Fibroblast of upper back skin (primary cell): ENCODE measurements around the gene ATG13.

Source experiments
- DNase-seq: peaks from one replicate; pipeline ENCODE4 v3.0.0-alpha.2; 2013

Gene ATG13

DNA sequence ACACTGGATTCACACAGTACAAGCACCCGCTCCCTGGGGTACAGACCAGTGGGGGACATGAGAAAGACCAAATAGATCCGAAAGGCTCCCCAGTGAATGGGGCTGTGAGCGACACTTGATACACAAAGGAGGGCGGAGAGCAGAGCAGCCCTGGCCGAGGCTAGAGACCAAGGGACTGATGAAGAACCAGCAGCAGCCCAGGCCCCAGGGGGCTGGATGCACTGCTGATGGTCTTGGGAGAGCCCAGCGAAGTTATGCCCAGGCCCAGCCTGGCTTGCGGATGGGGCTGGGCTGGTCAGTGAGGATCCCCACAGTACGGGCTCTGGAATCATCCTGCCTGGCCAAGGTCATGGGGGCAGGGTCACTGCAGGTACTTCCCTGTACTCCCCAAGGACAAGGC lies 59.8 kb downstream of the ATG13 start:
- no peak for DNase-seq

DNA sequence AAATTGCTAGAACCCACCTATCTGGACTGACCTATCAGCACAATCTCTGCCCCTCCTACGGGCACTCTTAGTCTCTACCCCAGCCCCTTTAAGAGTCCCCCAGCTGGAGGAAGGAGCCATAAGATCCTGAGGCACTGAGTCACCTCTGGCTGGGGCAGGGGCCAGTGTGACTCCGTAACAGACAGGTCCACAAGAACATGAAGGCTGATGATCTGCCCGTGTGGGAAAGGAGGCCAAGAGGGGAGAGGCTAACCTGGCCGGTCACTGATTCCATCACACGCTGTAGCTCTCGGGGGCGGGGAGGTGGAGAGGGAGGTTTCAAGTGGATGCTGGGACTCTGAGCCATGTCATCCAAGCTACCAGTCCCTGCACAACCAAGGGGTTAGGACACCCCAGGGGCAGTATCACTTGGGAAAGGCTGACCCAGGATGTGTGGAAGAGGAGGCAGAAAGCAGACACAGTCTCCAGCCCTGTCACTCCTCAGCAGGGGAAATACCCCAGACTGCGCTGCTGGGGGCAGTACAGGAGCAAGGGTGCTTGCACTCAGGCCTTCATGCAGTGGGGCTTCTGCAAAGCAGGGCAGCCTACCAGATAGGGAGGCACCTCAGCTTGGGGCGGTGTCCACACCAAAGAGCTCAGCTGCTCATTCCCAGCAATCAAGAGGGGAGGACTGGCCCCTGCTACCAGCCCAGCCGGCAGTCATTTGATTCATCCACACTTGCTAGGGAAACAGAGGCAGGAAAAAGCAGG lies 60.8 kb downstream of the ATG13 start:
- DNase-seq: no peak

DNA sequence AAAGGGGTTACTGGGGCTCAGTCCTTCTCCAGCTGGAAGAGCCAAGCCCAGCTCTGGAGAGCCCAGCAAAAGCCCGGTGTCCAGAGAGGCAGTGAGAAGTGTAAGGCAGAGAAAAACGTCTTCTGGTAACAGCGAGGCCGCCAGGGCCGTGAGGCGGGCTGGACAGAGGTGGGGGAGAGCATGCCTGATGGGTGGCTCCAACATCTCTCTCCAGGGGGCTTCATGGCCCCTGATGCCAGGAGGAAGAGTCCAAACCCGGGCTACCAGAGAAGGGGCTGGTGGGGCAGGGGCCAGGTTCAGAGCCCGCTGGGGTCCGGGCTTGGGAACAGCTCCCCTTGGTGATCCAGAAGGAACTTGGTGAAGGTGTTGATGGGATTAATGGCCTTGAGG lies 61.4 kb downstream of the ATG13 start:
- DNase-seq: no peak

GRCh38 chr11:46679241-46680163 lies 62.1 kb downstream of the ATG13 start:
- no peak for DNase-seq

DNA sequence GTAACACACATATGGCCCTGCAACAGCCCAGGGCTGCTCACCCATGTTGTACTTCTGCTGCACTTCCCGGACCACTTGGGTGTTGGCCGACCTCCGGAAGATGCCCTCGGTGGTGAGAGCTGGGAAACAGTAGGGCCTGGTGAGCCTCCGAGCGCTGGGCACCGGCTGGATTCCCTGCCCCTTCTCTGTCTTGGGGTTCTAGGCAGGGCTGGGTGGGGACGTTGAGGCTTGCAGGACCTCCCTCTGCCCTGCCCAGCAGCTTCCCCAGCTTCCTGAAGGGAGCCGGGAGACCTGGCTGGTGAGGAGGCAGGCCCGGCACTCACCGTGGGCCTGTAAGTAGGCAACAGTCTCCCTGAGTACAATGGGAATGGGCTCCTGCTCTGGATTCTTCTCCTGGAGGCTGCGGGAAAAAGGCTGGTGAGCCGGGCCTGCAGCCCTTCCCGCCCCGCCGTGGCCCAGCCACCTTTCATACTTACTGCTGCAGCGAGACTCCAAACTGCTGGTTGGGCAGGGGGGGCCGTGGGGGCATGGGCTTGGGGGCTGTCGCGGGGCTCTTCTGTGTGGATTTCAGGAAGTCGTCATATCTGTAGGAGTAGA lies 62.9 kb downstream of the ATG13 start:
- DNase-seq: no peak

- DNase-seq: no peak
Observed at GRCh38 chr11:46680815-46681214, 63.5 kb downstream of the ATG13 start.

- no peak for DNase-seq
Observed at GRCh38 chr11:46681814-46682213, 64.5 kb downstream of the ATG13 start.

DNA sequence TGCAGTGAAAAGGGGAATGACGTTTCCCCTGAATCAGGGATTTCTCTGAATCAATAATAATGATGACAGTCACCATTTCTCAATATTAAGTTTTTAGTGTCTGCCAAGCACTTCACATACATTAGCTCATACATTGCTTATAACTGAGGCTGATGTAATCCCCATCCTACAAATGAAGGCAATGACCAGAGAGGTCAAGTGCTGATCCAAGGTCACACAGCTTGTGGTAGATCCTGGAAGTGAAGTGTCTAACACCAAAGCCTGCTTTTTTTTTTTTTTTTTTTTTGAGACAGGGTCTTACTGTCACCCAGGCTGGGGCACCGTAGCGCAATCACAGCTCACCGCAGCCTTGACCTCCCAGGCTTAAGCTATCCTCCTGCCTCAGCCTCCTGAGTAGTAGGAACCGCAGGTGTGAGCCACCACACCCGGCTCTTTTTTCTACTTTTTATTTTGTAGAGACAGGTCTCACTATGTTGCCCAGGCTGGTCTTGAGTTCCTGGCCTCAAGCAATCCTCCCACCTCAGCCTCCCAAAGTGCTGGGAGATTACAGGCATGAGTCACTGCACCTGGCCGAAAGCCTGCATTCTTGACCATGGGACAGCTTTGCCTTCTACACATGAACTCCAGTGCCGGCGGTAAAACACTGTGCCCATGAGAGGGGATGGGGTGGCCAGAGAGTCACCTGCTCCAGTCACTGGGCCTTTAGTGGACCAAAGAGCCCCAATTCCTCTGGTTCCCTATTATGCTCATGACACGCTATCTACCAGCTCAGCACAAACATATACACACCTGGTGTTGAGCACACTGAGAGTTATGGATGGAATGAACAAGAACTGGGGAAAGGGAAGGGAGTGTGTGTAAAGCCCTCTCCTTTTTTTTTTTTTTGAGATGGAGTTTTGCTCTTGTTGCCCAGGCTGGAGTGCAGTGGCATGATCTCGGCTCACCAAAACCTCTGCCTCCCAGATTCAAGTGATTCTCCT lies 65.7 kb downstream of the ATG13 start:
- DNase-seq: no peak

GRCh38 chr11:46684367-46684766 lies 67.0 kb downstream of the ATG13 start:
- DNase-seq: no peak

- DNase-seq: peak; percentile 59
Observed at GRCh38 chr11:46686886-46687795, 69.8 kb downstream of the ATG13 start.

DNA sequence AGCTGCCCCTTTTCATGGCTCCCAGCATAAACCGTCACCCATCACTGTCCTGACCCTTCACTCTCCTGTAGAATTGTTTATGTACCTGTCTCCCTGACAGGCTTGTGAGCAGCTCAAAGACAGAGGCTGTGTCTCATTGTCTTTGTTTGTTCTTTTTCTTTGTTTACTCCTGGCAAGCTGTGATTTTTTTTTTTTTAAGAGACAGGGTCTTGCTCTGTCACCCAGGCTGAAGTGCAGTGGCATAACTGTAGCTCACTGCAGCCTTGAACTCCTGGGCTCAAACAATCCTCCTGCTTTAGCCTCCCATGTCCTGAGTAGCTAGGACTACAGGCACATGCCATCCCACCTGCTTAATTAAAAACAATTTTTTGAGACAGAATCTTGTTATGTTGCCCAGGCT lies 73.3 kb downstream of the ATG13 start:
- no peak for DNase-seq

DNA sequence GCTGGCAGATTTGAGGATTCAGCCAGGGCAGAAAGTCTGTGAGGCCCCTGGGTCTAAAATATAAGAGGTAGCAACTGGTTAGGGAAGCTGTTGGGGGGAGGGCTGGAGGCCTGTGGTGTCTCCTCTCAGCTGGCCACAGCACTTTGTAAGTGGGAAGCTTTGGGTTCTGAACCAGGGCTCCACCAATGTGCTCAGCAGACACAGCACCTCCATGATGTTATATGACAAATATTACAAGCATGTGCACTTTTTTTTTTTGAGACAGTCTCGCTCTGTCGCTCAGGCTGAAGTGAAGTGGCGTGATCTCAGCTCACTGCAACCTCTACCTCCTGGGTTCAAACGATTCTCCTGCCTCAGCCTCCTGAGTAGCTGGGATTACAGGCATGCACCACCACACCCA lies 75.1 kb downstream of the ATG13 start:
- DNase-seq: peak; percentile 44

DNA sequence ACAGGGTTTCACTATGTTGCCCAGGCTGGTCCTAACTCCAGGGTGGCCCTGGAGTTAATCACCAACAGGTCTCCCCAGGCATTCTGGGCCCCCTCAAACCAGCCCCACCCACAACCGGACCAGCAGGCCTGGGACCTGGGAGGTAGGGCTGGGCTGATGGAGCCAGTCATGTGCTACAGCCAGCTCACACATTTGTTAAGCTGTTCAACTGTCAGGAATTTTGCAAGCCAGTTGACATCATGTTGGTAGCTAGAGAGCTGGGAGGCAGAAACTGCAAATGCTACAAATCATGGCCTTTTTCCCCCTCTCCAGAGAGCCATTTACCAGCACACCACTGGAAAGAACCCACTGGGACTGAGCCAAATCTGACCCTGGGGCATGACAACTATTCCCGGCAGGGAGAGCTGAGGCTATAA lies 76.3 kb downstream of the ATG13 start:
- DNase-seq: peak; percentile 57

GRCh38 chr11:46694072-46694471 lies 76.7 kb downstream of the ATG13 start:
- DNase-seq: no peak

DNA sequence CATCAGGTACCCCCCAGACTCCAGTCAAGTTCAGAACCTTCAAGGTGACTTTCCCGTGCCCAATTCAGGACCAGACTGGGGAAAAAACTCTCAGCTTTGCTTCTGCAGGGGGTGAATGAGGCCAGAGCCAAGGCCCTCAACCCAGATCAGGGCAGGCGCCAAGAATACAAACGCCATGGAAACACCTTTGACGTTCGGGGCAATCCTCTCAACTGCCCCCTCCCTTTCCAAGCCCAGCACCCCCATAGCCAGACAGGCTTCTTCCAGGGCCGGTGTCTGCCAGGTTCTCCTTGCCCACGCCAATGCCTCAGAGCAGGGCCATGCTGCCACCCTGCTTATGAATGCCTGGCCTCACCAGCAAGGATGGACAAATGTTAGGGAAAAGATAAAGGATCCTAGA lies 77.3 kb downstream of the ATG13 start:
- no peak for DNase-seq

DNA sequence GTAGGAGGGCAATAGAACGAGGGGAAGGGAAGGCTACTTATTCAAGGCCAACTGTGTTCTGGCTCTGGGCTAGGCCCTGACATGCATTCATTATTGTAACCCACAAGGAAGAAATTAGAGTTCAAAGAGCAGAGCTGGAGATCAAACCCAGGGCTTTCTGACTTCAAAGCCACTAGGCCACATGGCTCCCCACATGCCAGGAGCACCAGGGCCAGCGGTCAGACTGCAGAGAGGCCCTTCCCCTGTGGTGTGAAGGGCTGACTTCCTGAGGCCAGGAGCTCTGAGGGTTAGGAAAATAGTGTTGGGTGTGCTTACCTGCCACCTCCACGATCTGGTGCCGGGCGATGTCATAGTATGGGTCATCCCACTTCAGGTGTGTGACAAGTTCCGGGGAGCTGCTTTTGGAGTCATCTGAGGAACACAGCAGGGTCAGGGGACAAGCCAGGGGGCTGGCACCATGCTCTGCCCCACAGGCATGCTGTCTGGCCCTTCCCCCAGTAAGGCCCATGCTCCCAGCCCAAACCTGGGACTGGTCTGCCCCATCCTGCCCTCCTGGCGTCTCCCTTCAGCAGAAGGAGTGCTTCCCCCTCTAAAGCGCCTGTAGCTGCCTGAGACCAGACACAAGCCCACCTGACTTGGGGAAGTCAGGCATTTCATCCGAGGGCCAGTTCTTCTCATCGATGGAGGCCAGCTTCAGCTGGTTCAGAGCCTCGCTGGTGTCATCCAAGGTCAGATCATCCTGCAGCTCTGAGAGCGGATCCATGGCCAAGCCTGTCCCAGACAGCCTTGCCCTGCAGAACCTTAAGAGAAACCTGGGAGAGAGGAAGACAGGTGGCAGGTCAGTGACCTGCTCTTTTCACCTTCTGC lies 78.2 kb downstream of the ATG13 start:
- DNase-seq: no peak

DNA sequence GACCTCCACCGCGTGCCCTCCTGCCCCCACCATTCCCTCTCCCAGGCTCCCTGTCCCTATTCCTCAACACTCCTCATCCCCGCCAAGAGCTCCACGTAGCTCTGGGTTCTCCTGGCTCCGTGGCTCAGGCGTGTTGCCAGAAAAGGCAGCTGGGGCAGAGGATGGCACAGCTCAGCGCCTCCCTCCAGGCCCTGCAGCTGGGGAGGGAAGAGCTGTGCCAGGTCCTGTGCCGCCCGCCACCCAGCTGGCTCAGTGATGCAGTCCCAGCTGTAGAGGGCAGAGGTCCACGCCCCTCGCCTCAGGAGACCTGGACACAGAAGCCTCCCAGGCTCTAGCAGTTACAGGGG lies 78.8 kb downstream of the ATG13 start:
- DNase-seq: no peak

DNA sequence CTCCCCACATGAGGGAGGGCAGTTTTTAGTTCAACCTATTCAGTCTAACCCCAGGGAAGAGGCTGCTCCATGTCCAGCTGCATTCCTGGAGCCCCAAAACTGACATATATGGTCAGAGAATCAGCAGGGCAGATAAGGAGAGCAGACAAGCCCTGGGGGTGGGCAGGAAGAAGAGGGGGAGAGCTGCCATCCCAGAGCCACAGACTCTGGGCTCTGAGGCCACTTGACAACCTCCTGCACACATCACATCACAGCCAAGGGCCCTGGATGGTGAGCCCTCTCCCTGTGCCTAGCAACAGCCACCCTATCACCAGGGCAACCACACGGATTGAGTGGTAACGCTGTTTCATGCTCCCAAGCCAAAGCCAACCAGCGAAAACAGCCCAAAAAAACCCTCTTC lies 80.0 kb downstream of the ATG13 start:
- DNase-seq: no peak

DNA sequence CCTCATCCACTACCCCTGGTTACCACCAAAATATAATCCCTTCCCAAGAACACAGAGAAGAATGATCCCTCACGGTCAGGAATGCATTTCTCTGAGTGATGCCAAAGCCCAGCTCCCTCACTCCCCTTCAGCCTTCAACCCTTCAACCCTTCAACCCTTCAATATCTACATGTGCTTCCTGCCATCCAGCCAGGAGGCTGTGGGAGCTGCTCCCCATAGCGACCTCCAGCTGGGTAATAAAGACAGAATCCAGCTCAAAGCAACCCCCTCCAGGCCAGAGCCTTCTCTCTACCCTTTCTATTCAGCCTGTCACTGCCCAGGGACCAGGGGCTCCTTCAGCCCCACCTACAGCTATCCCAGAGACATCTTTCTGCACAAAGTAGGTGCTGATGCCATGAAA lies 80.4 kb downstream of the ATG13 start:
- DNase-seq: no peak

DNA sequence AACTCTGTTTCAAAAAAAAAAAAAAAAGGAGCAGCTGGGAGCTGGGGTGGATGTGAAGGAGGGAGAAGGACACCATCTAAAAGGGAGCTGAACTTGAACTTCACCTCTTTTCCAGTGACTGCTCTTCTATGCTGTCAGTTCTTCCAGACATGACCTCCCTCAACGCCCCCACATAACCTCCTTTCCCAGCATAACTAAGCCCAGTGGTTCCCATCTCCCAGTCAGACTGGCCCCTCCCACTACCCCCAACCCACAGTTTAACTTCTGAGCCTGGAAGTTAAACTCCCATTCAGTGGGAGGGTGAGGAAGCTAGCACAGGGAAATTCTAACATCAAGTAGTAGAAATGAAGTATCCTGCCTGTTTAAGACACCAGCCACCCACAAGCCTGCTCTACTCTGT lies 81.2 kb downstream of the ATG13 start:
- DNase-seq: no peak
